Dermis microvascular lymphatic vessel endothelial cell (primary cell): ENCODE measurements around the gene BCL2L15. TPM values are rescaled to one million over a fixed set of nuclear protein-coding genes. Genes with fewer than 3 reads are reported as not detected.
A peak's percentile ranks its signal among the peaks of the same experiment; 100 is the strongest.

Experiments used
- DNase-seq, 2 donors: peaks; one replicate each; pipeline versions ENCODE4 v3.0.0 to v3.0.0-alpha.2; 2010; ENCODE audit warnings: low read depth in 2 of 2
- total RNA-seq: library from RNA; depleted of rRNA; stranded (reverse); fragments of >200 nt; gene quantifications from 2 replicates; pipeline ENCODE4 v1.2.1, GENCODE V29; 2014

The BCL2L15 gene
- total RNA-seq = 0.13 TPM in 2 replicates

DNA sequence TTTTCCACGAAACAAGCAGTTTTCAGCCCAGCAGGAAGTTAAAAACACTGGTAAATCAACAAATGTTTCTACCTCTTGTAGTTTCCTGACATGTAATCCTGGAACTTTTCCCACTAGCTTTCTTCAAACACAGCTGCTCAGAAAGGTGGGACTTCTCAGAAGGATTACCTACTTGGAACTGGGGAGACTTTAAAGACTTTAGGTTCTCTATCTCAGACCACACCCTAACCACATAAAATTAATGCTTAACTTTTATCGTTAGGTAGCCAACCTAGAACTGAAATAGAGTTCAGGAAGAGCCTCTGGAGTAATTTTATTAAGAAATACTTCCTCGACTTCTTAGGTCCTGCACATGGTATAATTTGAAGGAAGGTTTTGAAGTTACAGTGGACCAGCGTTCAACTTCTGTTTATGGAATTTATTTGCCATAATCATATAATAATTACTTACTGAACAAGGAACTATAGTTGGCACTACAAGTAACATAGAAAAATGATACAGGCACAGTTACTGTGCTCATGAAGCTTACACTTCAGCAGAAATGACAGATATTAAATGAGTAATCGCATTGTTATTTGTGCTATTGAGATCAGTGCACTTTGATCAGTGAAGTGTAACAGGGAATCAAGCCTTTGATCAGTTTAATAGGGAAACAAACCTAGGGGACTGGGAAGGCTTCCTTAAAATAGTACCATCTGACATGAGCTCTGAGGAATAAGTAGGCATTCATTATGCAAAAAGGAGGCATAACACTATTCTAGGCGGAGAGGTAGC lies at the start of gene BCL2L15:
Gene BCL2L15 (minus strand): TSS at position 180 of the 774 bp plus-strand sequence. CDS start 206 bp downstream, outside the sequence.
- DNase-seq = no peak

DNA sequence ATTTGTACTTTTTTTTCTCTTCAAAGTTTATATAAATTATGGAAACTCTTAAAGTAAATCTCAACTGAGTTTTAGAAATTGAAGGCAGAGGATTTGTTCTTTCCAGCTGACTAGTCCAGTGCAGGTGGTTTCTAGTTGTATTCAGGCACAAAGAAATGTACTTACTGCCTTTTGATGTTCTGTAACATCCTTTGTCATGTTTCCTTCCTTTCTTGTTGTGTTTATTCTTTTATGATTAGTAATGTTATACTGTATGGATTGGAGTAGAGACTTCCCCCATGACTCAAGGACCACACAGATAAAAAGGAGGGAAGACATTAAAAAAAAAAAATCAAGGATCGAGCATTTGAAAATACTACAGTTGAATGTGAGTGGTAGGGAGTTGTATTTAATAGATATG lies 49.8 kb upstream of the BCL2L15 start:
- DNase-seq = peak in 1 of 2 donors; percentile 59

DNA sequence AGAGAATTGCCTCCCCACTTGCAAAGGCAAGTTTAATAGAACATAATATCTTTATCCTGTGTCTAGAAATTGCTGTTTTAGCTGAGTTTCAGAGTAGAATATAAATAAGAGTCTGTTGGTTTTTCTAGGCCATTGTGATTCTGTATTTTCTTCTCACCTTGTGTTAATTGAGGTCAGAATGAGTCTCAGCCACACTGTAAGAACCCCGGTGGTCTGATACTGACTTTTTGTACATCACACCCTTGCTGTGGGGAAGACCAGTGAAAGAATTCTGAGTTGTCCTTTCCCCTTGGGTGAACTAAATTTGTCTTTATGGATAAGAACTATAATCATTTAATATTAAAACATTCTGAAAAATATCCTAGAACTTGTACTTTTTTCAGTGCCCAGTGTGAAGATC lies 48.6 kb upstream of the BCL2L15 start:
- no peak for DNase-seq

DNA sequence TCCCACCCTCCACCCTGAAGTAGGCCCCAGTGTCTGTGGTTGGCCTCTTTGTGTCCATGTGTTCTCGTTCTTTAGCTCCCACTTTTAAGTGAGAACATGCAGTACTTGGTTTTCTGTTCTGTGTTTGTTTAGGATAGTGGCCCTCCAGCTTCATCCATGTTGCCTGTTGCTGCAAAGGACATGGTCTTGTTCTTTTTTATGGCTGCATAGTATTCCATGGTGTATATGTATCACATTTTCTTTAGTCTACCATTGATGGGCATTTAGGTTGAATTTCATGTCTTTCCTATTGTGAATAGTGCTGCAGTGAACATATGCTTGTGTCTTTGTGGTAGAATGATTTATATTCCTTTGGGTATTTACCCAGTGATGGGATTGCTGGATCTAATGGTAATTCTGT lies 47.8 kb upstream of the BCL2L15 start:
- DNase-seq = no peak

DNA sequence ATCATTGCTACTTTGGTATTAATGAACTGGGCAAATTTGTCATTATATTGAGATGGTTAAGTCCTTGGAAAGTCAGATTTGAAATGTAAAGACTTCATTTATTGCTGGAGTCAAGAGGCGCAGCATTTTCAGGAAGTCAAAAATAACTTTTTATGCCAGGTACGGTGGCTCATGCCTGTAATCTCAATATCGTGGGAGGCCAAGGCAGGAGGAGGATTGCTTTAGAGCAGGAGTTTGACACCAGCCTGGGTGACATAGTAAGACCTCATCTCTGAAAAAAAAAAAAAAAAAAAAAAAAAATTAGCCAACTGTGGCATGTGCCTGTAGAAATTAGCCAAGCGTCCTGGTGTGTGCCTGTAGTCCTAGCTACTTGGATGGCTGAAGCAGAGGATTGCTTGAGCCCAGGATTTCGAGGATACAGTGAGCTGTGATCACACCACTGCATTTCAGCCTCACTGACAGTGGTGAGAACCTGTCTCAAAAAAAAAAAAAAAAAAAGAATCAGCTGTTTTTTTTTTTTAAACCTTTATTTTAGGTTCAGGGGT lies 47.2 kb upstream of the BCL2L15 start:
- no peak for DNase-seq

DNA sequence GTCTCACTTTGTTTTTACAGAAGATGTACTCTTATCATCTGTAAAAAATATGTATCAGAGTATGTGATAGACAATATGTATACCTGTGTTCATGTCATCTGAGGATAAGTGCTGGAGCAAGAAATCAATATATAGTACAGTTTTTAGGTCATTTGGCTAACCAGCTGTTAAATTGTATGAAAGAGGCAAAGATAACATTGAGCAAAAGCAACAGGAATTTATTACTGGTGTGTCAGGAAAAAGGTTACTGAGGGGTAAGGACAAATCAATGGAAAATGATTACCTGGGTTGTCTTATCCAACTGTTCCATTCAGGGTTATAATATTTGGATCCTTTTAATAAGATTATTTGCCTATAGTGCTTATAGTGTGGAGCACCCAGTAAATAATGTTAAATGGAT lies 46.6 kb upstream of the BCL2L15 start:
- DNase-seq = no peak

DNA sequence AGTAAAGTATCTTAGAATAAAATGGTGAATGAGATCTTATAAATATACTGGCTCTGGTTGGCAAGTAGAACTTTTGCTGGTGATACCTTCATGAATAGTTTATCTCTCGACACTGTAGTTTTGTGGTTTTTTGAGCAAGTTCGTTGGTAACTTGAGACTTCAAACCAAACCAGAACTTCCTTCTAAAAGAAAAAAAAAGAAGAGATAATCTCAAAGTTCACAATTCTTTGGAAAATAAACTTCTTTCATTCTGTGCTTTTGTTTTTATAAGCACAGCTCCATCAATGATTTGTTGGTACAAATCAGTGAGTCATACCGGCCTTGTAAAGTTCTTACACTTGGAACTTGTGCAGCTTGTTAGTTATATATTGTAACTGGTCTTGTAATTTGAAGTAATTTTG lies 44.1 kb upstream of the BCL2L15 start:
- DNase-seq = peak in 1 of 2 donors; percentile 62

DNA sequence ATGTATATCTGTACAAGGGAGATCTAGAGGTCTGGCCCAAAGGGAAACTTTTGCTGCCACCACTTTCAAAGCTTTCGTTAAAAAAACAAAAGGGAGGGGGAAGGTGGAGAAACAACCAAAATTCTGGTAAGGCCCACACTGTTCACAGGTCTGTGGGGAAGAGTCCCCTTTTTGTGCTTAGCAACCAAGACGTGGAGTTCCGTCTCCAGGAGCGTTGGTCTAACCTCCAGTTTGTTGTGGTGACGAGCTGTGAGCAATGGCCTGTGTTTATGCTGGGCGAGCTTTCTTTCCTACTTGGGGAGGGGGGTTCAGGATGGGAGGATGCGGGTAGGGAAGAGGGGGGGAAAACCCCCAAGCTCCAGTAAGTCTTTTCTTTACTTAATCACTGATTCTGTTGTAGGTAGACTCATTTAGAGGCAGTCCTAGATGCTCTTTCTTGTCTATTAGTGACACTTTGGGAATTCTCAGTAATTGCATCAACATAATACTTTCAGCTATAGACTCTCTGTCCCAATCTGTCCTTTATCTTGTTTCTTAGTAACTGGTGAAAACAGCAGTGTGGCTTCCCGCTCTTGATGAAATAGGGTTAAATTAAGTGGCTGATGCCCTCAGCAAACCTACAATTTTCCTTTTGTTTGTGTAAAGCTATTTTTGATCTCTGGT lies 43.2 kb upstream of the BCL2L15 start:
- peak in 1 of 2 donors; percentile 88 for DNase-seq

DNA sequence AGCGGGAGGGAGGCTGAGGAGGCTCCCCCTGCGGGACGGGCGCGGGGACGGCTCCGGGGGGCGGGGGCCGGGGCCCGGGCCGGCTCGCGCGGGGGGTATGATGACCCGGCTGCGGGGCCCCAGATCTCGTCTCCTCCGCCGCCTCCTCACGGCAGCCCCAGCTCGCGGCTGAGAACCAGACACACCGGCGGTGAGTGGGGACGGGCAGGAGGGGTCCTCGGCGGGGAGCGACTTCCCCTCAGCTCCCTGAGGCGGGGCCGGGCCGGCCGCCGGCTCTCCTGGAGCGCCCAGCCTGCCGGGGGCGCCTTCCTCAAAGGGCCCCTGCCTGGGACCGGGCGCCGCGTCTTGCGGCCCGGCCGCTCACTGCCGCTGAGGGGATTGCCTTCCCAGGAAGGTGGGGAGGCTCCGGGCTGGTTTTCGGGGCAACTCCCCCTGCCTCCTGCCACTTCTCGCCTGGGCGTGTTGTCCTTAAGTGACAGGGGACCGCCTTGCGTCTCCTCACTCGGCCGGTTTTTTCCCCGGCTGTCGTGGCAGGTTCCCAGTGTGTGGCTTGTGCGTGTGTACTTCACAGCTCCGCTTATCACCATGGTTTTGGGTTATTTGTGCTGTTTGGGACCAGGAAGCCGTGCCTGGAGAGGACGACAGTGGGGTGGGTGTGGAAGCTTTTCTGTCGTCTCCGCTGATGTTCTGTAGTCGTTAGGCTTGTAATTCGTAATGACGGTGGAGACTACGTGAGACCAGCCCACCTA lies 42.5 kb upstream of the BCL2L15 start:
- peak in 1 of 2 donors; percentile 61 for DNase-seq

DNA sequence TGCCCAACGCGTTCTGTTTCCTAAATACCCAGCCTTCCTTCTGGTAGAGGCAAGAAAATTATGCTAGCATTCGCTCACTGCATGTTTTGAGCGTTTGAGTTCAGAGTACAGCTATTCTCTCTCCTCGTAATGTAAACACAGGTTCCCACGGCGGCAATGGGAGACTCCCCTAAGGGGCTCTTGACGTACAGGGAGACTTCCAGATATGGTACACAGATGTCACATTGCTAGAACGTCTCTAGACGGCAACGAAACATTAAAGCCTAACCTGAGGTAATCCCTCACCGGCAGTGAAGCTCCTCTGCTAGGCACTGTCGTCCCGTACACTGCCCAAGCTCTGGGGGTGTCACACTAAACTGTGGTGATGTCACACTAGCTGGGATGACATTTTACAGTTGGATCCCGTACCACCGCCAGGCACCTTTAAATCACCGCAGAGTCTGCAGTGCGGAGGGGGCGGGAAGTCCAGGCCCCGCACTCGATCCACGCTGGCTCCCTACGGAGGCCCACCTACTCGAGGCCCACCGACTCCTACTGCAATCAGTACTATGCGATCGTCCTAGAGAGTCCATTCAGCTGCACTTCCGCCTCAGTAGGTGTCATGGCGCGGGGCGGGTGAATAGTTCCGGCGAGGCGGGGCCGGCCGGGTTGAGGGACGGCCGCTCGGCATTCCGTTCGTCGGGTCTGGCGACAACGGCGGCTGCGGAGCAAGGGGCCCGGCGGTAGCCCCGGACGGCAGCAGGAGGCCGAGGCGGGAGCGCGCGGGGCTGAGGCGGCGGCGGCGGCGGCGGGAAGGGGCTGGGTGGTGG lies 41.8 kb upstream of the BCL2L15 start, which contains the start of gene HIPK1:
Gene HIPK1 (plus strand): TSS at position 384 of the 809 bp plus-strand sequence.
- DNase-seq = peak; percentile 68 to 92

DNA sequence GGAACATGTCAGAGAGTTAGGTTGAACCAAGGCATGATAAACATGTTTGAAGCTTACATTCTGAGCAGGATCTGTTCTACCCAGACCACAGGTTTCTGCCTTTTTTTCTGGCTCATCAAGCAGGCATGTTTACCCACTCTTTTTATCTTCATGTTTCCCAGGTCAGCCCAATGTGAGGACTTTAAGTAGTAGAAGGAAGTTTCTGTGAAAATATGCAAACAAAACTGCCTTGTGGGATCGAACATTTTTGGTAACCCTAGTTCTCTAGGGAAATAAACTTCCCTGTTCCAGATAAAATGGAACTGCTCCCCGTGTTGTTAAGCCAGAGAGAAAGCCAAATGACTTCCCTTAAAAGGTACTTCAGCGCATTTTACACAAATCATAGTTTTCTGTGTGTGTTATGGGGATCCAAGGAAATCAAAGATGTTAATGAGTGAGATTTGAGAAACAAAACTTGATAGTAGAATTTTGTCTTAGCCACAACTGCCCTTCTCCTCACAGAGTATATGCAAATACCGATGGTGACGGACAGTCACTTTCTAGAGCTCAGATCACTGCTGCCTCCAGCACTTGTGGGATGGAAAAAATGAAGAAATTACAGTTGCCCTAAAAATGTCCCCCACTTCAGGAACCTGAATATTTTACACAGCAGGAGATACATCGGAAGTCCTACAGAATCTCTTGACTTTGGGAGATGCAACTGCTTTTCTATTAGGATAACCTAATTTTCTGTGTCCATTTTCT lies 41.0 kb upstream of the BCL2L15 start:
- no peak for DNase-seq

DNA sequence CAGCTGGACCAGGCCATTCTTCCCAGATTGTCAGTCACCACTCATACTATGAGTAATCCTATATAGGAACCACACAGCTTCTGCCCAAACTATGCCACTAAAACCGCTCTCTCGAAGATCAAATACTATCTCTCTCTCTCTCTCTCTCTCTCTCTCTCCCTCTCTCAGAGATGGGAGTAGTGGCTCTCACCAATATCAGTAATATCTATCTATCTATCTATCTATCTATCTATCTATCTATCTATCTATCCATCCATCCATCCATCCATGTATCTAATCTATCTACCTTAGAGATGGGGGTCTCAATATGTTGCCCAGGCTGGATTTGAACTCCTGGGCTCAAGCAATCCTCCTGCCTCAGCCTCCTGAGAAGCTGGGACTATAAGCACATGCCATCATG lies 37.1 kb upstream of the BCL2L15 start:
- DNase-seq = no peak

DNA sequence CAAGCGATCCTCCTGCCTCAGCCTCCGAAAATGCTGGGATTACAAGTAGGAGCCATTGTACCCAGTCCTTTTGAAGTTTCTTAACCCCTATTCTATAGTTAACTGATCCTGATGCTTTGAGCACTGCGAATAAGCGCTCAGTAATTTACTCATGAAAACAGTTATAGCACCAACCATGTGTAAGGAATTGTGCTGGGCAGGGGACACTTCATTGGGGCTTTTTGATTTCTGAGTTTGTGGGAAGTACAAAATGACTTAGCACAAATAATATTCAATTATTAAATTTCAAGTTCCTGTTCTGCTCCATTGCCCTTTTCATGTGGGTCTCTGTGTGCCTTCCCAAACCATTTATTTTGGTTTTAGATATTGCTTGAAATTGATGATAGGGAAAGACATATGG lies 35.6 kb upstream of the BCL2L15 start:
- no peak for DNase-seq

DNA sequence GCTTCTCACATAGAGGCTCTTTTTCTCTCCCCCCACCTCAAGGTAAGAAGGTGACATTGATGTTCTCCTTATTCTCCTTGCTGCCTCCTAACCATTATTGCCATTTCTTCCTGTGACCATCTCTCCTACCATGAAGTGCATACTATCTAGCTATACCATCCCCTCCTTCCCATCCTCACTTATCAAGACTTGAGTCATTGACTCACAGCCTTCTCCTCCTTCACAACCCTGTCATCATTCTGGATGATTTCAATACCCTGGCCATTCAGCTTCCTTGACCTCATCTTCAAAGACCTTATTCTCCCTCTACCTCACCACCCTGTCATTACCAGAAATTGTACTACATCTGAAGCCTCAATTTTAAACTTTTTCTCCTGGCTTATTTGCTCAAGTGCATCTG lies 30.9 kb upstream of the BCL2L15 start:
- DNase-seq = no peak

DNA sequence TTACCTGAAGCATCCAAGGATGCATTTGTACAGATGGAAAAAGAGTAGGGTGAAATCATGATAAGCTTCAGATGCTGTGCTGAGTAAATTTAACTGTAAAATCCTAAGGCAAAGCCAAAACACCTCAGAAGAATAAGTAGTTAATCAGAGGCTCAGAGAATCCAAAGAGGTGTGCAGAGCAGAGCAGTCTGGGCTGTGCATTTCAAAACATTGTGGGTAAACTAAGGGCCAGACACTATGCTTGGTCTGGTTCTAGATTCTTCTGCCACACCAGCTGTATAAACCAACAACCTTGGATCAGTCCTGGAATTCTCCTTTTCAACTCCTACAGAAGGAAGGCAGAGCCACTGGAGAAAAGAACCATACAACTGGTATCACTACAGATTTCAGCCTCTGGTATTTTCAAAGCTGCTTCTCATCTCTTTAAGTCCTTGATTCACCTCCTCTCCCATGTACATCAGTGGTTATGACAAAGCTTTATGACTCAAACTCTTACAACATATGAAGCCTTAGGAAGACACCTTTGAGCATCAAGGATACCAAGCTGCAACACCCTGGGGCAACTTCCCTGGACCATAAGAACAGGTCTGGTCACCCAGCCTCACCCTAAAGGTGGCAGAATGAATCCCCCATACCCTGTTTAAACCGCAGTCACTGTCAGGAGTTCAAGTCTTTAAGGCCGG lies 30.2 kb upstream of the BCL2L15 start:
- DNase-seq = no peak

DNA sequence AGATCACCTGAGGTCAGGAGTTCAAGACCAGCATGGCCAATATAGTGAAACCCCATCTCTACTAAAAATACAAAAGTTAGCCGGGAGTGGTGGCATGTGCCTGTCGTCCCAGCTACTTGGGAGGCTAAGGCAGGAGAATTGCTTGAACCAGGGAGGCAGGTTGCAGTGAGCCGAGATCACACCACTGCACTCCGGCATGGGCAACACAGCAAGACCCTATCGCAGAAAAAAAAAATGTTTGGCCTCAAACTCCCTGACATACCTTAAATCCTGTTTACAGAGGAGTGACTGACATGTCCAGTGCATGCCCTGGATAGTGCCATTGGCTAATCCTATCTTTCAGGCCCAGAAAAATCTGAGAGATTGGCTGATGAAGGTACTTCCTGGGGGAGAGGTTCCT lies 29.6 kb upstream of the BCL2L15 start:
- DNase-seq = no peak

DNA sequence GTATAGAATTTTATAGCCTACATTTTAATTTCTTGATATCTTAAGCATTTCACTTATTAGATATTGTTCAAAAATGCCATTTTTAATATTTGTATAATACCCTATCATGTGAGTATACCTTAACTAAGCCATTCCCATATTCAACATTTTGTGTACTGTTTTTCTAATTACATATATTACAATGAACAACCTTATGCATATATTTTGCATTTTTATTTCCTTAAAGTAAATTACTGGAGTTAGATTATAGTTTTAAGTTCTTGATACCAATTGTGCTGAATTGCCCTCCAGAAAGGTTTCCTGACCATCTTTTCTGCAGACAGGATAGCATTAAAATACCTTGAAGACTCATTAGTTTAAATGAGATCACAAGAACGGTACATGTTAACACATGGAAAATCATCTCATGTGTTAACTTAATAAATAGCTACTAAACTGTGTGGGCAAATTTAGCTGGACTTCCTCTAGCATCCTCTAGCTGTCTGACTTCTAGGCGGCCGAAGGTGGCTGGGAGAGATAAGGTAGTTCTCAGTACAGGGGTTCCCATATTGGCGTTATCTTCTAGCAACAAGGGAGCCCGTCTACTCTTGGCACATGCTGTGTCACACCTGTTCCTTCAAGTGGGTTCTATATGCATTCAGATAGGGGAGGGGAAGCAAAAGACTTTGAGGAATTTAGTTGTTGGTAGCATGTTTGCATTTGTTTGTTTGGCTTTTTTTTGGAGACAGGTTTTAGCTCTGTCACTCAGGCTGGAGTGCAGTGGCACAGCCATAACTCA lies 26.7 kb upstream of the BCL2L15 start:
- no peak for DNase-seq

DNA sequence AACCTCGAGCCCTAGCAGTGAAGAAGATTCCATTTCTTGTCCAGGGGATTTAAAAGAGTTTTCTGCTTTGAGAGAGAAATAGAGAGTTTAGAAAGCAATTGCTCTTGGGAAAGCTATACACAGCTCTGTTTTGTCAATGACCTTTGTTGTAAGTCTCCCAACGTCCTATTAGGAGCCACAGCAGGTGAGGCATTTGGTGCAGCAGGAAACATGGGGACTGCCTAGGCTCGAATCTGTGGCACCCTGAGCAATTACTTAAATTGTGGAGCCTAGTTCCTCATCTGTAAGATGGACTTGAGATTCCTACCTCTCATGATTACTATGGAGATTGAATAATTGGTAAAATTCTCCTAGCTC lies 25.9 kb upstream of the BCL2L15 start:
- DNase-seq = no peak
